NCI-H1694 treated with DMSO at 0.1 percent for 48 hours (cell line): ENCODE data around the gene AHNAK.
"Not testable (repeated sequence)": the region's sequence is repeated elsewhere in the genome, so short reads cannot be mapped to it uniquely, and the experiment has no call there.

Experiments used
- DNase-seq: peaks from one replicate; lab custom pipeline; 2025; lab: John Stamatoyannopoulos, UW

Gene AHNAK

DNA sequence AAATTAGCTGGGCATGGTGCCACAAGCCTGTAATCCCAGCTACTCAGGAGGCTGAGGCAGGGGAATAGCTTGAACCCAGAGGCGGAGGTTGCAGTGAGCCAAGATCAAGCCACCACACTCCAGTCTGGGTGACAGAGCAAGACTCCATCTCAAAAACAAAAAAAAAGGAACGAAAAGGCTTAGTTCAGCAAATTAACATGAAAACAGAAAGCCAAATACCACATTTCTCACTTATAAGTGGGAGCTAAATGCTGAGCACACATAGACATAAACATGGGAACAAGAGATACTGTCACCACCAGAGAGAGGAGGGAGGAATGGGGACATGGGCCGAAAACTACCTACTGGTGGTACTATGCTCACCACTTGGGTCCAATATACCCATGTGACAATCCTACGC lies 89.1 kb downstream of the AHNAK start:
- no peak for DNase-seq

DNA sequence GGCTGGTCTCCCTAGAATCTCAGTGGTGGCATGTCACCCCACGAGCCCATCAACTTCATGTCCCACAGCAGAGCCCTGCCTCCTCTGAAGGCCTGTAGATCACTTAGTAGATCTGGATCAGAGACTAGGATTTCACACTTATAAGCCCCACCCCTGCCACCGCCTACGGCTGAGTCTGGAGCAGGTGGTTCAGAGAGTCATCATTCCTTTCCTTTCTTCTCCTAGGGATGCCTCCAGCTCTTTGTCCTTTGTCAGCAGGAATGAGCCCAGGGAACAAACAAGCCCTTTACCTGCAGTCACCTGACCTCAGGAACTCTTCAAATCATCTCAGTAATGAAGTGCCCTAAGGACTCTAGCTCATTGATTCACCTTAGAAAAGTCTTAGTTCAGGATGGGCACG lies 90.0 kb downstream of the AHNAK start:
- no peak for DNase-seq

DNA sequence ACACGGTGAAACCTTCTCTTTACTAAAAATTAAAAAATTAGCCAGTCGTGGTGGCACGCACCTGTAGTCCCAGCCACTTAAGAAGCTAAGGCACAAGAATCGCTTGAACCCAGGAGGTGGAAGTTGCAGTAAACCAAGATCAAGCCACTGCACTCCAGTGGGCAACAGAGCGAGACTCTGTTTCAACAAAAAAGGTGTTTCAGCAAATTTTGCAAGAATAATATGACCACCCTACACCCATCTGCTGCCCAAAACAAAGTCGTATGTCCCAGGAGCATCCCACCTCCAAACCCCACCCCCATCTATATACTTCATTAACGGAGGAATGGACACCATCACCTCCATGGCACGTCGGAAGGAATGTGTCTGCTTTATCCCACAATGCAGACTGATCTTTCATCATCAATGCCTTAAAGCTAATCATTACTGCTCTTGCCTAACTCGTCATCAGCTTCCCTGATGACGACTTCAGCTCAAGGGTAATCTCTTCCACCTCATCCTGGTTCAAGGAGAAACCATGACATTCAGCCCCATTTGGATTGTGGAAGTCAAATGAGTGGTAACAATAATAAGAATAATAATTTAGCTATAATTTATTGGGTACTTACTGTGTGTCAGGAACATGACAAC lies 93.7 kb downstream of the AHNAK start:
- DNase-seq, result no peak

DNA sequence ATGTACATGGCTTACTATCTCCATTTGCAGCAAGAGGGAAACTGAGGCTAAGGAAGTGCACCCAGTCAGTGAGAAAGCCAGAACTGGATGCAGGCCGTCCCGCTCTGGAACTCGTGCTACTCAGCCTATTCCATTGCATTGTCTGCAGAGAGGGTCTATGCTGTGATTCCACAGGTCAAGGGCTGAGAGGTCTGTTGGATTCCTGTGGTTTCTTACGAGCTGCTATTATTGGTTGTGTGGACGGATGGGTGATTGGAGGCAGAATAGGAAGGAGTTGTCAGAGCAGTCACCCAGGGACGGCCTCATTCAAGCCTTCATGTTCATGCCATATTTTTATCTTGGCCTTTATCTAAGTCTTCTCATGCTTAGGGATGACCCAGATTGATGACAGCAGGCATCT lies 94.3 kb downstream of the AHNAK start:
- no peak for DNase-seq

DNA sequence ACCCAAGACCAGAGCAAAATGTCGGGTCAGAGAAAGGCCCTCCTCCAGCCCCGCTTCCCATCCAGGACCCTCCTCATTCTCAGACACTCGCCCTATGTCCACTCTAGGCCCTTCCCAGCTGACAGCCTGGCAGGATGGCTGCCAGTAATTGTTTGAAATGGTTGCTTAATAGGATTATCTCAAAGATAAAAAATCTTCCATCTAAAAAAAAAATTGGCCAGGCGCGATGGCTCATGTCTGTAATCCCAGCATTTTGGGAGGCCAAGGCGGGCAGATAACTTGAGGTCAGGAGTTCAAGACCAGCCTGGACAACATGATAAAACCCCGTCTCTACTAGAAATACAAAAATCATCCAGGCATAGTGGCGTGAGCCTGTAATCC lies 95.4 kb downstream of the AHNAK start:
- DNase-seq, result no peak

DNA sequence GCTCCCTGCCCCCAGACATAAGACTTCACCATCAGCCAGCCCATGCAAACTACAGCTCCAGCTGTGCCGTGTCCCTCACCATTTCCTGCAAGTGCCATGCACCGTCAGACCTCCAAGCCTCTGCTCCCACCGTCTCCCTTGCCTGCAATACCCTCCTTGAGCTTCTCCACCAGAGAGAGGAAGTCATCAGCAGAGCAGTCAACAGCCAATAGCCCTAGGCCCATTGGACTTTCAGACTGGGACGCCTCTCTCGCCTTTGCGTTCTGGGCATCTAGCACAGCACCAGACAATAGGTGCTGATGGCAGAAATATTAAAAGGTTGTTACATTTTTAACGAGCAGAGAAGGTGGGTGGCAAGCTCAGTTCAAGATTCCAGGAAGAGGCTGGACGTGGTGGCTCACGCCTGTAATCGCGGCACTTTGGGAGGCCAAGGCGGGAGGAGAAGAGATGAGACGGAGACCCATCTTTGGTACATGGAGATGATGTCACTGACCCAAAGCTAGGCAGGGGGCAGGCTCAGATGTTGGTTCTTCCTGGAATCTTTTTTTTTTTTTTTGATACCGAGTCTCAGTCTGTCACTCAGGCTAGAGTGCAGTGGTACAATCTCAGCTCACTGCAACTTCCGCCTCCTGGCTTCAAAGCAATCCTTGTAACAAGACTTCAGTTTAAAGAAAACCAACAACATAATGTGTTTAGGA lies 95.9 kb downstream of the AHNAK start:
- no peak for DNase-seq

DNA sequence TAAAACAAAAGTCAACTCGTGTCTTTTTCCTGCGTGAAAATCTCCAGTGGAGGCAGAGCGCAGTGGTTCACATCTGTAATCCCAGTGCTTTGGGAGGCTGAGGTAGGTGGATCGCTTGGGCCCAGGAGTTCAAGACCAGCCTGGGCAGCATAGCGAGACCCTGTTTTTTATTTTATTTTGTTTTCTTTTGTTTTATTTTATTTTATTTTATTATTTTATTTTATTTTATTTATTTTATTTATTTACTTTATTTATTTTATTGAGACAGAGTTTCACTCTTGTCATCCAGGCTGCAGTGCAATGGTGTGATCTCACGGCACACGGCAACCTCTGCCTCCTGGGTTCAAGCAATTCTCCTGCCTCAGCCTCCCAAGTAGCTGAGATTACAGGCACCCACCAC lies 96.7 kb downstream of the AHNAK start:
- not testable (repeated sequence) for DNase-seq

DNA sequence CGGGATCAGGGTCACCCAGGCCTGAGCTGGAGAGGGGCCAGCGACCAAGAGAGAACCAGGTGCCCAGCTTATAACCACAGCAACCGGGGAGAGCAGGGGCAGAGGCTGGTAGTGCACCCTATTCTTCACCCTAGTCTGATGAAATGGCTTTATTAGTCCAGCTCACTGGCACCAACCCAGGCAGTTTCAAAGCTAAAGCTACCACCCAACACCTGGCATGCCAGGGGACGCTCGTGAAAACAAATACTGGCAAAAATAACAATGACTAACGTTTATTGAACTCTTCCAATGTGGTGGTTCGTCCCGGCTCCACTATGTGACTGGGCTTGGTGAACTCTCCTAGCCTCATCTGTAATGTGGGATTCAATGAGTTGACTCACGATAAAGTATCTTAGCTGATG lies 97.2 kb downstream of the AHNAK start:
- no peak for DNase-seq

DNA sequence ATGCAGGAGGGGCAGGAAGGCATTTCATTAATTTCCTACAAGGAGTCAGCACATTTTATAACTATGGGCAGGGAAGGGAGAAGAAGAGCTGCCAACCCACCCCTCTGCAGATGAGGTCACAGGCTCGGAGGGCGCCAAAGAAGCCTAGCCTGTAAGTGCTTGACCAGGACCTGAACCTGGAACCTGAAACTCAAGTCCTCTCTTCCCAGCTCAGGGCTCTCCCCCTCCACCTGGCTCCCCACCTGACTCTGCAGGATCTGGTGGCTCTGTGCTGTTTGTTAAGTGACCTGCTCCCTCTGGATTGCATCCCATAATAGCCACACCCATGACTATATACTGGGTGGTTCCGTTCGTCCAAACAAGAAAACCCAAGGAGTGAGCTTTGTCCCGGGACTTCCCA lies 100.5 kb downstream of the AHNAK start:
- no peak for DNase-seq

DNA sequence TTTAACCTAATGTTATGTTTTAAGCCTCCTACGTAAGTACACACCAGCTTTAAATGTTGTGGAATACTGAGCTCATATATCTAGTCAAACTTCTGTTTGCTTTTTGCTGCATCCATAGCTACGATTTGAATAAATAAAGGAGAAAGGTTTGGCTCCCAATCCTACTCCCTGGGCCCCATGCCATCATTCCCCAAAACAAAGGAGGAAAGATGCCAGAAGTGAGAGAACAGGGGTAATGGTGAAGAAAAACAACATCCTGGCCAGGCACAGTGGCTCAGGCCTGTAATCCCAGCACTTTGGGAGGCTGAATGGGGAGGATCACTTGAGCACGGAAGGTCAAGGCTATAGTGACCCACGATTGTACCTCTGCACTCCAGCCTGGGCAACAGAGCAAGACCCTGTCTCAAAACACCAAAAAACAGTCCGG lies 101.3 kb downstream of the AHNAK start:
- no peak for DNase-seq

DNA sequence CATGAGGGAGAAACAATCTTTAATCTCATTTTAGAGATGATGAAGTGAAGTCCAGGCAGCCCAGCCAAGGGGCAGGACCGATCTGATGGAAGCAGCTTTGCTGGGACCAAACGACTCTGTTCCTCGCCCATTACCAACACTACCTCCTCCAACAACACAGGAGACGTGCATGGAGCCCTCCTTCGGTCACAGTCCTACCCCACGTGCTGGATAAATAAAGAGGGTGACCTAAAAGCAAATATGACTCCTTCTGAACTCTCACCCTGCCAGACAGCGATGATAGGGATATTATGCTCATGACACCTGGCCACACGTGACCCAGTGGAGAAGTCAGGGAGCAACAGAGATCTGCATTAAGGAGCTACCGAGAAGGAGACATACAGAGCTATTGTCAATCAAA lies 101.8 kb downstream of the AHNAK start:
- DNase-seq, result no peak

DNA sequence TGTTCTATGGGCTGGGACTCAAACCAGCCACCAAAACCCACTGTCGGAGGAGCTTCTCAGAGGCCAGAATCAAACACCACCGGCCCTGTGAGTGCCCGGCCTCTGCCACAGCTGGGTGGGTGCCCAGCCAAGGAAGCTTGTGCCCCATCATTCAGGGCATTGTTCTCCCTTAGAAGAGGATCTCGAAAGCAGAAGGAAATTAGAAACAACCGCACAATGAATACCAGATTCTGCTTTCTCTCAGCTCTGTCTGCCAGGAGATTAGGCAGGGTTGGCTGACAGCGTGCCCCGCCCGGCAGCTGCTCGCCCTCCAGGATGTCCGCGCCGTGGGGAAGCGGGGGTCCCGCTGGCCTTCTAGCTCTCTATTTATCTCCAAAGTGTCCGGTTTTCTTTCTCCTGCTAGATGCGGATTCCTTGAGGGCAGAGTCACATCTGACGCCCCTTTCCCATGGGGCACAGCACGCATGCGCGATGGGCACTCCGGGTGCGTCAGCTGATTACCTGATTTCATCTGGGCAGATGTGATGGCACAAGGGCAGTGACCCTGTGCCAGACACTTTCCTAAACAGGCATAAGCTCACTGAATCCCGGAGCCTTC lies 102.3 kb downstream of the AHNAK start:
- peak; percentile 12 for DNase-seq

DNA sequence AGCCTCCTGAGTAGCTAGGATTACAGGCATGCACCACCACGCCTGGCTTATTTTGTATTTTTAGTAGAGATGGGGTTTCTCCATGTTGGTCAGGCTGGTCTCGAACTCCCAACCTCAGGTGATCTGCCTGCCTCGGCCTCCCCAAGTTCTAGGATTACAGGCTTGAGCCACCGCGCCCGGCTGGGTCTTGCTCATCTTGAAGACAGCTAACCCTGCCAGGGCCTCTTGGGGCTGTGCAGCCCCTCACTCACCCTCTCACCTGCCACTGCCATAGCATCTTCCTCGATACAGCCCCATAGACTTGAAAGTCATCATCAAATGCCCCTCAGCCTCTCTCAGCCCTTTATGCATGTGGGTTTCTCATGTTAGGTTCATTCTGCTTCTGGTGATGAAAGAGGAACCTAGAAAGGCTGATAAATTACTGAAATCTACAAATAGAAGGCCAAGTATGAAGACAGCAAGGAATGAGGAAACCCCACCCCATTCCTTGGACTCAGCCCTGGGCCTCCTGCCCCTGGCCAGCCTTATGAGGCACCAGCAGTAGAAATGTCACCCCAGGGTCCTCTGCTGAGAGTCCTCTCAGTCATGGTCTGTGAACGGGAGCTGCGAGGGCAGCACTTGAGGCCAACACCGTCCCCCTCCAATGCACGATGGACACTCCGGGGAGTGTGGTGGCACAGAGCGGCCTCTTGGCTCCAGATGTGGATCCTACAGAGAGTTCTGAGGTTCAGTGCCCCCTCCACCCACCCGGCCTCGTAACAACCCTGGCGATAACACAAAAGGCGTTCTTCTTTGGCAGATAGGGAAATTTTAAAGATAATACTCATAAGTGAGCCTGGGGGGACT lies 103.0 kb downstream of the AHNAK start:
- DNase-seq, result no peak

DNA sequence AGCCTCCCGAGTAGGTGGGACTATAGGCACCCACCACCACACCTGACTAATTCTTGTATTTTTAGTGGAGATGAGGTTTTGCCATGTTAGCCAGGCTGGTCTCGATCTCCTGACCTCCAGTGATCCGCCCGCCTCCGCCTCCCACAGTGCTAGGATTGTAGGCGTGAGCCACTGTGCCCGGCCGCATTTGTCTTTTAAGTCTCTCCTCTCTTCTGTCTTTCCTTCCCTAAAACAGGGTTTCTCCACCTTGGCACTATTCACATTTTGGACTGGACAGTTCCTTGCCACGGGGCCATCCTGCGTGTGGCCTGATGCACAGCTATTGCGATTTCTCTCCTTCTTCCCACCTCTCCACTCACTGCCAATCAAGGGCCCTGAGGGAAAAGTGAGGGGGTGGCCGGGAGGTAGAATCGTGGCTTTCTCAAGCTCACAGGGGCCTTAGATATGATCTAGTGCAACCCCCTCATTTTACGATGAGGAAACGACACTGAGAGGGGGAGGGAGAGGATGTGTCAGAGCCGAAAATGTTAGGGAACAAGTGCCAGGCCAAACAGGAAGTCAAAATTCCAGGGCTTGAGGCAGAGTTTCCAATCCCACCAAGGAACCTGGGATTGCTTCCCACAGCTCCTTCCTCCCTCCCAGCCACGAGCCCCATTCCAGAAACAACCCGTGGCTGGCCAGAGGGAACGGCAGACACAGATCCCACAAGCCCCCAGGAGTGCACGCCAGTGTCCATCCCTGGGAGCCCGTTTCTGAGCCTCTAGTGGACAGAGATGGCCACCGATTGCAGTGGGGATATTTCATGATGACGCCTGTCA lies 106.6 kb downstream of the AHNAK start:
- no peak for DNase-seq

DNA sequence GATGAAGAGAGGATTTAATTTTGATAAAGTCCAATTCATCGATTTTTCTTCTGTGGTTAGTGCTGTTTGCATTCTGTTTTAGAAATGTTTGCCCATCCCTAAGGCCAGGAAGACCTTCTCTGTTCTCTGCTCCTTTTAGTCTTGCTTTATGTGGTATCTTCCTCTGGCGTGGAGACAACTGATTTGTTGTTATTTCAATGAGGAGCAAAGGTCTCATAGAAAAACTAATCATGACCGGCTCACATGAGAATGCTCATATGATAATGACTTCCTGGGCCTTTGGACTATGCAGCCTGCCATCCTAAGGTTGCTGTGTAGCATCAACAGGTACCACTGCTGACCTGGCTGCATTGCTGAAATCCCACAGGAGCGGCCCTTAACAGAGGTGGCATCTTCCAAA lies 108.0 kb downstream of the AHNAK start:
- DNase-seq, result no peak

DNA sequence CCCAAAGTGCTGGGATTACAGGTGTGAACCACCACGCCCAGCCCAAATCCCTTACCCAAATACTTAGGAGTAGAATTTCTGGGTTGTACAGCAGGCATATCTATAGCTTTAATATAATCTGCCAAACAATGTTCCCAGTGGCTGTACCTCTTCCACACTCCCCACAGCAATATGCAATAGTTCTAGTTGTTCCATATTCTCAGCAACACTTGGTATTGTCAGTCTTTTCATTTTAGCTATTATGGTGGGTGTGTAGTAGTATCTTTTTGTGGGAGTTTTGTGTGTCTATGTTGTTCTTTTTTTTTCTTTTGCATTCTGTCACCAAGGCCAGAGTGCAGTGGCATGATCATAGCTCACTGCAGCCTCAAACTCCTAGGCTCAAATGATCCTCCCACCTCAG lies 109.0 kb downstream of the AHNAK start:
- DNase-seq, result no peak

DNA sequence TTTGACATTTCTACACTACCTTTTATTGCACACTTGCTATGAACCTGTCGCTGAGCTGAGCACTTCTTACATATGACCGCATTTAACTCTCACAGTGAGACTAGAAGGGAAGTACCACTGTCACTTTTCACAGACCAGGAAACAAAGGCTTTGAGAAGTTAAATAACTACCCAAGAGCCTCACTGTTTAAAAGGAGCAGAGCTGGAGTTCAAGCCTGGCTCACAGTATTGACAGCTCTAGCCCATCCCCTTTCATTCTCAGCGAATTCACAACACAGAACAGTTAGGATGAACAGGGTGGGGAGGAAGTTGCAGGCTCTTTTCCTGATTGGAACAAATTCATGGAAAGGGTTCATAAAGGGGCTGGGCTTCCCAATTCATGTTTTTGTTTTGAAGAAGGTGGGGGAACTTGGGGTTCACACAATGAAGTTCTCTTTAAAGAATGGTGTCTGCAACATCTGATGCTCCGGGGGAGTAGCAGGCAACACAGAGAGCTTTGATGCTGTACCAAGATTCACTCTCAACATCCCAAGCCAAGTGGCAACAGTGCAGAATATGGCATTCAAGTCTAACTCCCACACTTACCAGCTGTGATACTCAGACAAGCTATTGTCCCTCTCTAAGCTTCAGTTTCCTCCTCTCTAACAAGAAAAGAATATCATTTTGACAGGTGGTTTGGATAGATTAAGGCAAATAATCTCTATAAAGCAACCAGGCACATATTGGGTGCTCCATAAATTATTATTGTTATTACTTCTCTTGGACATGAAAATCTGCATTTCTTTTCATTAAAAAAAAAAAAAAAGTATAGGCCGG lies 110.6 kb downstream of the AHNAK start:
- DNase-seq, result no peak

DNA sequence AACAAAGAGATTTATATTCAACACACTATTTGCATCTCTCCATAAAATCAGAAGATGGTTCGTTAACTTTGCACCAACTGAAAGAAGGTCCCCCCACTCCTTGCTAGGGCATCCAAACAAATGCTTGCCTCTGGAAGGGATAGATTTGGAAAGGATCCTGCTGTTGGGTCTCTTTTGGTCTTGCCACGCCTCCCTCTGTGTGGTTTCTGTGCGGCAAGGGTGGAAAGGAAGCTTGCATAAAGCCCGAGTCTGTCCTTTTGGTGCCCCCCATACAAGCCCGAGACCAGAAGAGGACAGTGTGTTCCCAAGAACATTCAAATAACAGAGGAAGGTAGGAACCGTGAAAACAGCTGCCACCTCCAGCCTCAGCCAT lies 112.7 kb downstream of the AHNAK start:
- no peak for DNase-seq

DNA sequence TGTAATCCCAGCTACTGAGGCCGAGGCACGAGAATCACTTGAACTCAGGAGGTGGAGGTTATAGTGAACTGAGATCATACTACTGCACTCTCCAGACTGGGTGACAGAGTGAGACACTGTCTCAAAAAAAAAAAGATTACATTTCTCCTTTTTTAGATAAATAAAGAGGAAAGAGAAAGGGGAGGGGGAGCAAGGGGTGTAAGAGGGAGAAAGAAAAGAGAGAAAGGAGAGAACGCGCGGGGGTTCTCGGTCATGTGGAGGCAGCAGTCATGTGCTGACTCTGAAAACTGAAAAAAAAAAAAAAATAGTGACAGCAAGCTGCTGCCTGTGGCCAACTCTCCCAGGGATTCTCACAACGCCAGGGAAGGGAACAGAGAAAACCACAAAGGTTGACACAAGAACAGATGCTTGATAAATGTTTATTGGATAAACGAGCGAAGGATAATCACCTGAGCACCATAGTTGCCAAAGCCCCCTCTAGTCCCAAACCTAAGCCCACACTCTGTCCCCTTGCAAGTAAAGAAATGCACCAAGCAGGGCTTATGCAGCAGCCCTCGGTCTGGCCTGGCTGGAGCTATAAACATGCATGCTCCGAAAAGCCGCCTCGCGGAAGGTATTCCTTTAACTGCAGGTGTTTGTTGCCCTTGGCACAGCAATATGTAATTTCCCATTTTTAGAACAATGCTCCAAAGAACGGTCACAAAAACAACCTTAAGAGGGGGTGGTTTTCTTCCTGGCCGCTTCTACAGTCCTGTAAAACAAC lies 113.3 kb downstream of the AHNAK start:
- peak; percentile 26 for DNase-seq

DNA sequence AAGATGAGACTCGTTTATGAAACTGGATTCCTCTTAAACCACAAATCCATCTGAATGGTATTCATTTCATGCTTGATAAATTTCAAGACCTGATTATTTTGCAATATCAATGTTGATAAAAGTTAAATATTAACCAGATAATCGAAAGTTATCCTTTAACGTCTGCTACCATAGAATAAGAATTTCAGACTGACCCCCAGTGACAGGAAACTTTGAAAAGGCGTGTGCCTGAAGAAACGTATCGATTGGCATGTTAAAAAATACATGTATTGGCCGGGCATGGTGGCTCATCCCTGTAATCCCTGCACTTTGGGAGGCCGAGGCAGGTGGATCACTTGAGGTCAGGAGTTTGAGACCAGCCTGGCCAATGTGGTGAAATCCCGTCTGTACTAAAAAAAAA lies 113.9 kb downstream of the AHNAK start:
- no peak for DNase-seq
